Hindlimb muscle (tissue), 1 donor: ENCODE measurements around the gene PRM3. TPM values are rescaled to one million over a fixed set of nuclear protein-coding genes. Genes with fewer than 3 reads are reported as not detected.

Experiments used
- DNase-seq: peaks from one replicate; pipeline ENCODE4 v3.0.0-alpha.2; 2013
- polyA plus RNA-seq: library from polyadenylated mRNA; unstranded; fragments of 120-200 nt; gene quantifications from one replicate; pipeline ENCODE4 v1.2.1, GENCODE V29; 2013; ENCODE audit not compliant: insufficient read length

PRM3 gene
- polyA plus RNA-seq, 1 donor = not detected

- no peak for DNase-seq
These were observed 30.8 kb downstream of the PRM3 start for GRCh38 chr16:11242658-11243057.

GRCh38 chr16:11241480-11242204 is 31.8 kb downstream of the PRM3 start:
- no peak for DNase-seq

GRCh38 chr16:11240636-11241473 is 32.6 kb downstream of the PRM3 start:
- DNase-seq = no peak

- no peak for DNase-seq
These were observed 33.5 kb downstream of the PRM3 start for GRCh38 chr16:11239644-11240632.

- DNase-seq = no peak
These were observed 34.9 kb downstream of the PRM3 start for GRCh38 chr16:11238272-11239202.

- no peak for DNase-seq
These were observed 36.8 kb downstream of the PRM3 start for GRCh38 chr16:11236461-11237254.

- DNase-seq = no peak
These were observed 37.8 kb downstream of the PRM3 start for GRCh38 chr16:11235703-11235991.

- DNase-seq = no peak
These were observed 38.3 kb downstream of the PRM3 start for GRCh38 chr16:11234884-11235702.

GRCh38 chr16:11233727-11234376 is 39.6 kb downstream of the PRM3 start:
- no peak for DNase-seq

- DNase-seq = no peak
These were observed 40.3 kb downstream of the PRM3 start for GRCh38 chr16:11232852-11233726.

- DNase-seq = no peak
These were observed 41.1 kb downstream of the PRM3 start for GRCh38 chr16:11232302-11232851.

GRCh38 chr16:11231367-11231970 is 42.0 kb downstream of the PRM3 start:
- DNase-seq = no peak

- no peak for DNase-seq
These were observed 43.5 kb downstream of the PRM3 start for GRCh38 chr16:11229906-11230305.

- DNase-seq = no peak
These were observed 44.0 kb downstream of the PRM3 start for GRCh38 chr16:11229432-11229831.

- DNase-seq = no peak
These were observed 47.5 kb downstream of the PRM3 start for GRCh38 chr16:11225677-11226549.

GRCh38 chr16:11224894-11225676 is 48.3 kb downstream of the PRM3 start:
- no peak for DNase-seq
